HepG2 (cell line): ENCODE results near the gene CALML6. TPM values are rescaled to one million over a fixed set of nuclear protein-coding genes. Genes with fewer than 3 reads are reported as not detected.

ENCODE experiments used
- ARID2 ChIP-seq: sonication (generic); formaldehyde crosslinking; IDR thresholded peaks from 2 replicates; pipeline ENCODE4 v1.8.1; 2022; ENCODE audit warnings: mild to moderate bottlenecking, missing genetic modification reagents, borderline replicate concordance
- CREB1 ChIP-seq, 2 experiments: fragments of 450-650 bp in 1 of 2; IDR thresholded peaks; 2 replicates each; pipeline ENCODE4 v1.6.1; 2016 to 2017; ENCODE audit warnings: control low read depth in 1 of 2, mild to moderate bottlenecking in 1 of 2, missing compliant biosample characterization in 1 of 2, missing genetic modification characterization in 1 of 2
- E2F5 ChIP-seq: sonication (generic); formaldehyde crosslinking; conservative IDR thresholded peaks from 2 replicates; pipeline ENCODE4 v1.4.0; 2020; ENCODE audit warnings: missing genetic modification reagents
- HIVEP1 ChIP-seq: sonication (generic); formaldehyde crosslinking; IDR thresholded peaks from 2 replicates; pipeline ENCODE4 v1.4.0; 2020; ENCODE audit warnings: mild to moderate bottlenecking, missing genetic modification reagents
- HNRNPK ChIP-seq: fragments of 200-400 bp; formaldehyde crosslinking; IDR thresholded peaks from 2 replicates; pipeline ENCODE4 v1.6.1; 2018; ENCODE audit warnings: low read length, low read depth, moderate library complexity, mild to moderate bottlenecking; ENCODE audit not compliant: poor library complexity, severe bottlenecking
- MATR3 ChIP-seq: sonication (generic); formaldehyde crosslinking; IDR thresholded peaks from 2 replicates; pipeline ENCODE4 v1.4.0; 2020; ENCODE audit warnings: missing genetic modification reagents
- PHF5A ChIP-seq: IDR thresholded peaks from one replicate; pipeline ENCODE4 v1.6.1; 2018; ENCODE audit warnings: low read depth, missing genetic modification reagents; ENCODE audit not compliant: unreplicated experiment
- PTBP1 ChIP-seq: fragments of 200-400 bp; formaldehyde crosslinking; IDR thresholded peaks from 2 replicates; pipeline ENCODE4 v1.6.1; 2018; ENCODE audit warnings: low read length, low read depth; ENCODE audit not compliant: poor library complexity, severe bottlenecking
- RFXAP ChIP-seq: sonication (generic); formaldehyde crosslinking; IDR thresholded peaks from 2 replicates; pipeline ENCODE4 v1.4.0; 2020; ENCODE audit warnings: missing genetic modification reagents, borderline replicate concordance
- SP2 ChIP-seq: sonication (generic); formaldehyde crosslinking; IDR thresholded peaks from 2 replicates; pipeline ENCODE4 v1.5.1; 2020; ENCODE audit warnings: mild to moderate bottlenecking, missing genetic modification reagents
- TBL1XR1 ChIP-seq: fragments of 150-350 bp; IDR thresholded peaks from 2 replicates; pipeline ENCODE4 v1.6.1; 2014; ENCODE audit warnings: borderline replicate concordance, low read length; ENCODE audit not compliant: partially characterized antibody
- TBX3 ChIP-seq: fragments of 450-650 bp; IDR thresholded peaks from 2 replicates; pipeline ENCODE4 v1.6.1; 2017; ENCODE audit warnings: antibody characterized with exemption, mild to moderate bottlenecking, inconsistent platforms, borderline replicate concordance
- TEAD2 ChIP-seq: sonication (generic); formaldehyde crosslinking; IDR thresholded peaks from 2 replicates; pipeline ENCODE4 v1.9.0; 2021; ENCODE audit warnings: missing genetic modification reagents
- ZBTB7A ChIP-seq: sonication (generic); formaldehyde crosslinking; IDR thresholded peaks from 2 replicates; pipeline ENCODE4 v1.8.0; 2022; ENCODE audit warnings: mild to moderate bottlenecking, missing genetic modification reagents
- ZC3H13 ChIP-seq: sonication (generic); formaldehyde crosslinking; IDR thresholded peaks from 2 replicates; pipeline ENCODE4 v1.8.1; 2023; ENCODE audit warnings: mild to moderate bottlenecking, missing genetic modification reagents, moderate library complexity
- ZMYM4 ChIP-seq: sonication (generic); formaldehyde crosslinking; IDR thresholded peaks from 2 replicates; pipeline ENCODE4 v1.8.1; 2023; ENCODE audit warnings: mild to moderate bottlenecking, missing genetic modification reagents
- ZNF33B ChIP-seq: sonication (generic); formaldehyde crosslinking; IDR thresholded peaks from 2 replicates; pipeline ENCODE4 v1.5.1; 2020; ENCODE audit warnings: mild to moderate bottlenecking, missing genetic modification reagents
- ZNF512 ChIP-seq: sonication (generic); formaldehyde crosslinking; IDR thresholded peaks from 2 replicates; pipeline ENCODE4 v1.4.0; 2020; ENCODE audit warnings: mild to moderate bottlenecking, missing genetic modification reagents
- ZNF547 ChIP-seq: sonication (generic); formaldehyde crosslinking; IDR thresholded peaks from 2 replicates; pipeline ENCODE4 v1.5.1; 2020; ENCODE audit warnings: mild to moderate bottlenecking, missing genetic modification reagents
- ZNF557 ChIP-seq: sonication (generic); formaldehyde crosslinking; IDR thresholded peaks from 2 replicates; pipeline ENCODE4 v1.4.0; 2020; ENCODE audit warnings: missing genetic modification reagents
- ZNF567 ChIP-seq: sonication (generic); formaldehyde crosslinking; IDR thresholded peaks from 2 replicates; pipeline ENCODE4 v1.8.1; 2023; ENCODE audit warnings: mild to moderate bottlenecking, missing genetic modification reagents, borderline replicate concordance
- ZNF576 ChIP-seq: sonication (generic); formaldehyde crosslinking; IDR thresholded peaks from 2 replicates; pipeline ENCODE4 v1.4.0; 2020; ENCODE audit warnings: mild to moderate bottlenecking, missing genetic modification reagents
- ZNF605 ChIP-seq: sonication (generic); formaldehyde crosslinking; IDR thresholded peaks from 2 replicates; pipeline ENCODE4 v1.8.0; 2022; ENCODE audit warnings: mild to moderate bottlenecking, missing genetic modification reagents
- ZNF670 ChIP-seq: sonication (generic); formaldehyde crosslinking; IDR thresholded peaks from 2 replicates; pipeline ENCODE4 v1.8.0; 2022; ENCODE audit warnings: mild to moderate bottlenecking, missing genetic modification reagents, borderline replicate concordance
- ZNF83 ChIP-seq: sonication (generic); formaldehyde crosslinking; IDR thresholded peaks from 2 replicates; pipeline ENCODE4 v1.4.0; 2020; ENCODE audit warnings: missing genetic modification reagents, mild to moderate bottlenecking, borderline replicate concordance
- ZNF879 ChIP-seq: sonication (generic); formaldehyde crosslinking; IDR thresholded peaks from 2 replicates; pipeline ENCODE4 v1.8.1; 2023; ENCODE audit warnings: missing genetic modification reagents
- polyA plus RNA-seq, 8 experiments: library from polyadenylated mRNA; depleted of rRNA in 3 of 8; stranded (reverse) in 7 of 8; unstranded in 1 of 8; fragments of >200 nt; fragmentation: Illumina TruSeq in 4 of 8; extraction: Trizol in 4 of 8; gene quantifications; 2 replicates each; pipeline versions ENCODE4 v1.2.1 to v1.2.3, GENCODE V29; 2011 to 2016; ENCODE audit warnings: low read depth in 4 of 8, missing spikeins in 1 of 8, mixed read lengths in 1 of 8; ENCODE audit not compliant: insufficient read depth in 1 of 8
- total RNA-seq, 5 experiments: library from RNA; depleted of rRNA; stranded (reverse); fragments of >200 nt; fragmentation: Illumina TruSeq; extraction: Trizol; gene quantifications; 2 replicates each; pipeline ENCODE4 v1.2.3, GENCODE V29; 2016; ENCODE audit warnings: low read depth in 1 of 5
- TF ChIP-seq, protein P1 (sequence below): sonication (generic); formaldehyde crosslinking; IDR thresholded peaks from 2 replicates; pipeline ENCODE4 v1.4.0; 2020; ENCODE audit warnings: missing genetic modification reagents

Gene CALML6
- total and polyA plus RNA-seq, 2 of the 13 experiments (the other 11 are each of a cell fraction or from before 2014, with no cell fraction given): 0.11 to 0.12 TPM

GRCh38 chr1:1920608-1921458 is 5.8 kb downstream of the CALML6 start (continued):
- no peak for TF ChIP-seq CREB1 (IDR thresholded peaks at IDR 0.05)
- TF ChIP-seq CREB1 (CRISPR knock-in tag; IDR thresholded peaks at IDR 0.05): no peak
- no peak; the same call in 1 of the 2 replicates for TF ChIP-seq ZNF879
- no peak for TF ChIP-seq TBX3
- TF ChIP-seq ZNF512 (CRISPR knock-in tag): no peak
- TF ChIP-seq MATR3 (CRISPR knock-in tag): no peak
- TF ChIP-seq HIVEP1 (CRISPR knock-in tag): no peak
- TF ChIP-seq, protein P1, sequence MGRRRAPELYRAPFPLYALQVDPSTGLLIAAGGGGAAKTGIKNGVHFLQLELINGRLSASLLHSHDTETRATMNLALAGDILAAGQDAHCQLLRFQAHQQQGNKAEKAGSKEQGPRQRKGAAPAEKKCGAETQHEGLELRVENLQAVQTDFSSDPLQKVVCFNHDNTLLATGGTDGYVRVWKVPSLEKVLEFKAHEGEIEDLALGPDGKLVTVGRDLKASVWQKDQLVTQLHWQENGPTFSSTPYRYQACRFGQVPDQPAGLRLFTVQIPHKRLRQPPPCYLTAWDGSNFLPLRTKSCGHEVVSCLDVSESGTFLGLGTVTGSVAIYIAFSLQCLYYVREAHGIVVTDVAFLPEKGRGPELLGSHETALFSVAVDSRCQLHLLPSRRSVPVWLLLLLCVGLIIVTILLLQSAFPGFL (CRISPR knock-in tag): no peak
- no peak for TF ChIP-seq TBL1XR1
- TF ChIP-seq ZNF605 (CRISPR knock-in tag): peak; percentile 86
- TF ChIP-seq ZMYM4 (CRISPR knock-in tag): peak; percentile 44; the same call in 1 of the 2 replicates
- TF ChIP-seq ZNF557: no peak
- no peak for TF ChIP-seq E2F5 (CRISPR knock-in tag)
- no peak for TF ChIP-seq SP2
- TF ChIP-seq ZNF567 (CRISPR knock-in tag): no peak
- TF ChIP-seq HNRNPK: no peak
- TF ChIP-seq PHF5A (CRISPR knock-in tag): peak; percentile 41
- TF ChIP-seq ZBTB7A: peak; percentile 41
- no peak for TF ChIP-seq PTBP1
- TF ChIP-seq ARID2 (CRISPR knock-in tag): 0 out of 2 replicates have a peak, but pooled peaks have one; percentile 29
- TF ChIP-seq TEAD2: no peak
- 0 out of 2 replicates have a peak, but pooled peaks have one; percentile 33 for TF ChIP-seq ZNF670
- no peak for TF ChIP-seq ZNF547 (CRISPR knock-in tag)
- TF ChIP-seq ZC3H13 (CRISPR knock-in tag): 0 out of 2 replicates have a peak, but pooled peaks have one; percentile 45
- no peak for TF ChIP-seq ZNF33B
- no peak for TF ChIP-seq ZNF83 (CRISPR knock-in tag)
- TF ChIP-seq ZNF576: no peak
- TF ChIP-seq RFXAP: 0 out of 2 replicates have a peak, but pooled peaks have one; percentile 22
